ENCODE measurements around the gene MAX.
"Not testable (repeated sequence)": the region's sequence is repeated elsewhere in the genome, so short reads cannot be mapped to it uniquely, and the experiment has no call there.

MAX gene

GRCh38 chr14:65031321-65031720 is 71.0 kb downstream of the MAX start:
- DNase-seq, result not testable (repeated sequence)

- DNase-seq, result no peak
Observed at GRCh38 chr14:65028937-65029336, 73.4 kb downstream of the MAX start.

DNA sequence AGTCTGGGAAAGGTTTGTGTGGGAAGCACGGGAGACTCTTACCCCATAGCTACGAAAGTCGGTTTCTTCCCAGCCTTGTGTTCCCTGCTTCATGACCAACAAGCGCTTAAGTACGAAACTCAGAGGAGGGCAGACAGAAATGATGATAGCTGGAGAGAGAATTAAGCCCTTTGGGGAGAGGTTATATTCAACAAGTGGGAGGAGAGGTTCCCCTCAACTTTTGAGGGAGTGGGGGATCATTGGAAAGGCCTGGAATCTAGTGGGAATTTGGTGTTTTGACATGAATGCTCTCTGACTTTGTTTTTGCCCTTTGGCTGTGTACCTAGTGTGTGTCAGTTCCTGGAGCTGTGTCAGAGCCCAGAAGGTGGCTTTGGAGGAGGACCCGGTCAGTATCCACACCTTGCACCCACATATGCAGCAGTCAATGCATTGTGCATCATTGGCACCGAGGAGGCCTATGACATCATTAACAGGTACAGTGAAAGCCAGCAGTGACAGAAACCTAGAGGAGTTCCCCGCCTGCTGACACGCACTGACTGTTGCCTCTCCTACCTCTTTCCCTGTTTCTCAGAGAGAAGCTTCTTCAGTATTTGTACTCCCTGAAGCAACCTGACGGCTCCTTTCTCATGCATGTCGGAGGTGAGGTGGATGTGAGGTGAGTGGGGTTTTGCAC is 75.1 kb downstream of the MAX start:
- DNase-seq, result no peak

- no peak for DNase-seq
Observed at GRCh38 chr14:65026526-65026925, 75.8 kb downstream of the MAX start.

- no peak for DNase-seq
Observed at GRCh38 chr14:65025818-65026217, 76.5 kb downstream of the MAX start.

Measured in SHP77 treated with DMSO at 0.1 percent for 48 hours (cell line).